ENCODE data around the gene ARHGEF12.

ARHGEF12 gene

DNA sequence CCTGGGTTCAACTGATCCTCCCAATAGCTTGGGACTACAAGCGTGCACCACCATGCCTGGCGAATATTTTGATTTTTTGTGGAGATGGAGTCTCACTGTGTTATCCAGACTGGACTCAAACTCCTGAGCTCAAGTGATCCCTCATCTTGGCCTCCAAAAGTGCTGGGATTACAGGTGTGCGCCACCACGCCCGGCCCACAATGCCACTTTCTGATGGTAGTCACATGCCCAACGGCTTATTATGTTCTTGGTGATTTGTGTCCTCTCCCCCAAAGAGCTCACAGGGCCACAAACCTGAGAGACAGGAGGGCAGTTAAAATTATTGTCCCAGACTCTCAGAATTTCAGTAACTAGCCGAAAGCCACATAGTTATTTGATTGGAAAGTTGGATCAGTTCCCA lies 185.0 kb downstream of the ARHGEF12 start:
- no peak for DNase-seq

DNA sequence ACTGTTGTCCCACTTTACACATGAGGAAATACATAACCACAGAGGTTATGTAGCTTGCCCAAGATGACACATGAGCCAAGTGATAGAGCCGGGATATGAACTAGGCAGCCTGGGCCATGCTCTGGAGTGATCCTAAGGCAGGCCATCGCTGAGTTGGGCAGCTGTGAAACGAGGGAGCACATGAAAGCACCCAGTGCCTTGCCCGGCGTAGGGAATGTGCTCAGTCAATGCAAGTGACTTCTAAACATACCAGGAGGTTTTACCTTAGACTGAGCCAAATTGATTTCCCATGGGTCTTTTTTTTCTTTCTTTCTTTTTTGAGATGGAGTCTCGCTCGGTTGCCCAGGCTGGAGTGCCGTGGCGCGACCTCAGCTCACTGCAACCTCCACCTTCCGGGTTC lies 185.8 kb downstream of the ARHGEF12 start:
- DNase-seq: no peak

DNA sequence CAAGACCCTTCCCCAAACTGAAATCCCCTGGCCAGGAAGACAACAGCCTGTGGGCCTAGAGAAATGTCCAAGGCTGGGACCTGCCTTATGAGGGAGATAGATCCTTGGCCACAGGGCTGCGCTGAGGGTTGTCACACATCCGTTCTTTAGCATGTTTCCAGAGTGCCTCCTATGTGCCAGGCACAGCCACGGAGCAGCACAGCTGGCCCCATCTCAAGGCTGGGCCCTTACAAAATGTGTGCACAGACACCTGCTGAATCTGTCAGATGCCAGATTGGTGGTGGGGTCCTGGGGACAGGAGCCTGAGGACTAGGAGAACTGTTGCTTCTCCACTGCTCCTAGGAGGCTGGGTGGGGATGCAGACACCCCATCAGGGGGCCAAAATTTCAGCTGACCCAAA lies 186.5 kb downstream of the ARHGEF12 start:
- DNase-seq: no peak

DNA sequence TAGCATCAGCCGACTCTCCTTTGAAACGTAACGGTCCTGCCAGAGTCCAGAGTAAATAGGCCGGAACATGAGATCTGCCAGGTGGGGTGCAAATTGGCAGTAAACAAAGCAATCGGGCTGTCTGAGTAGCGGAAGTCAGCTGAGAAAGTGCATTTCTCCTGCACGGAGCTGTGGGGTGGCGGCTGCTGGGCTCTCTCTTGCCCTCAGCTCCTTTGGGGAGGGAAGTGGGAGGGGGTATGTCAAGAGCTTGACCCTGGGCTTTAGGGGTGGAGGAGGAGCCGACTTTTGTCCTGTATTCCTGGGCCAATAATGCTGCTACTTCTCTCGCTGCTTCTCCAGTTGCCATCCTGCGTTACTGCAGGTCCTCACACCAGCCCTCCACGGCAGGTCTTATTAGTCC lies 187.0 kb downstream of the ARHGEF12 start:
- DNase-seq: no peak

DNA sequence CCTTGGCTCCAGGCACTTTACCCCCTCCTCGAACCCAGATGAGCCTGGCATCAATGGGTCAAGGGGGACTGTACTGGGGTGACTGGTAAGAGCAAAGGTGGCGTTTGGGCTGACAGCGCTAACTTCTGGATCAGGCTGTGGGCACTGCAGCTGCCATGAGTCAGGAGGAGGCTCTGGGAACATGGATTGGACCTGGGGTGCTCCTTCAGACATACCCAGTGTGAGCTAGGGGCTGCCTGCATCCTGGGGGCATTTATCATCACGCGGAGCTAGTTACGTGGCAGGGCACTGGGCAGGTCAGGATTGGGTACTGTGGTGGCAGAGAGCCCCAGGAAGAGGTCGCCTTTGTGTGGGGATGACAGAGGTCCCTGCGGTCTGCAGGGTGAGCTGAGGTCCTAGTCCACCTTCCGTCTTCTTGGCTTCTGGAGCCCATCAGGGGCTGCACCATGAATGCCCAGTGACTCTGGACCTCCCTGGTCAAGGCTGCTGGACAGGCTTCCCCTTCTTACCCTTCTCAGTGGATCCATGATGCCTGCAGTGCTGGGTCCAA lies 188.4 kb downstream of the ARHGEF12 start:
- no peak for DNase-seq

DNA sequence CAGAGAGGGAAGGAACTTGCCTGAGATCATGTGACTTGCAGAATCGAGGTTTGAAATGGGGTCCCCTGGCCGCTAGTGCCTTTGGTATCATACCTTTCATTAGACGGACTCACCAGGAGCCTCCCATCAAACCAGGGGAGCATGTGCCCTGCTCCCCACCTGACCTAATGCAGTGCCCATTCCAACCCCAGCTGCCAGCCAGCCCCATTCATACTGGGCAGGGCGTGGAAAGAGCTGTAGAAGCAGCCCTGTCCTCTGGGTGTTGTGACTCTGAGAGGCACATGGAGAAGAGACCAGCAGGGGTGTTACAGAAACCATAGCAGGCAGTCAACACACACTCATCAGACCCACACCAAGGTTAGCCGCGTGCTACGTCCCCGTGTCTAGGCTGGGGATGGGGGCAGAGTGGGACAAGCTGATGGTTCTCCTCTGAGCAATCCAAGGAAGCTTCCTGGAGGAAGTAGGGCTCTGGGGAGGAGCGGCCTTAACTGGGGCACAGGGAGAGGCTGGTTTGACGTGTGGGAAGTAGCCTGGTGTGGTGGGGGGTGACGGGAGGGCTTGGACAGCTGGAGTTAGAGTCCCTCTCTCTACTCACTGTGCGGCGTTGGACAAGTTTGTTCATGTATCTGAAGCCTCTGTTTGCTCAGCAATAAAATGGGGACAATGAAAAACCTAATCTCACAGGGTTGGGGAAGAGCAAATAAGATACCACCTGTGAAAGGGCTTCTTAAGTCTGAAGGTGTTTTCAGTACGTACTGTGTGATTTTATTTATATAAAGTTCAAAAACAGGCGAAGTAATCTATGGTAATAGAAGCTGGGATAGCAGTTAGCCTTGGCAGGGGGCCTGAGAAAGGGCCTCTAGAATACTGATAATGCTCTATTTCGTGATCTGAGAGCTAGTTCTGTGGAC lies 189.3 kb downstream of the ARHGEF12 start:
- DNase-seq: no peak

DNA sequence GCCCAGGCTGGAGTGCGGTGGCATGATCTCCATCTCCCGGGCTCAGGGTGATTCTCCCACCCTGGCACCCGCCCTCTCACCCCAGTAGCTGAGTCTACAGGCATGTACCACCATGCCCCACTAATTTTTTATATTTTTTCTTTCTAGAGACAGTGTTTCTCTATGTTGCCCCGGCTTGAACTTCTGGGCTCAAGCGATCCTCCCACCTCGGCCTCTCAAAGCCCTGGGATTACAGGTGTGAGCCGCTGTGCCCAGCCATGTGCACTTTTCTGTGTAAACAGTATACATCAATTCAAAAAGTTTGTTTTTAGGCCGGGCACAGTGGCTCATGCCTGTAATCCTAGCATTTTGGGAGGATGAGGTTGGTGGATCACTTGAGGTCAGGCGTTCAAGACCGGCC lies 190.0 kb downstream of the ARHGEF12 start:
- no peak for DNase-seq

DNA sequence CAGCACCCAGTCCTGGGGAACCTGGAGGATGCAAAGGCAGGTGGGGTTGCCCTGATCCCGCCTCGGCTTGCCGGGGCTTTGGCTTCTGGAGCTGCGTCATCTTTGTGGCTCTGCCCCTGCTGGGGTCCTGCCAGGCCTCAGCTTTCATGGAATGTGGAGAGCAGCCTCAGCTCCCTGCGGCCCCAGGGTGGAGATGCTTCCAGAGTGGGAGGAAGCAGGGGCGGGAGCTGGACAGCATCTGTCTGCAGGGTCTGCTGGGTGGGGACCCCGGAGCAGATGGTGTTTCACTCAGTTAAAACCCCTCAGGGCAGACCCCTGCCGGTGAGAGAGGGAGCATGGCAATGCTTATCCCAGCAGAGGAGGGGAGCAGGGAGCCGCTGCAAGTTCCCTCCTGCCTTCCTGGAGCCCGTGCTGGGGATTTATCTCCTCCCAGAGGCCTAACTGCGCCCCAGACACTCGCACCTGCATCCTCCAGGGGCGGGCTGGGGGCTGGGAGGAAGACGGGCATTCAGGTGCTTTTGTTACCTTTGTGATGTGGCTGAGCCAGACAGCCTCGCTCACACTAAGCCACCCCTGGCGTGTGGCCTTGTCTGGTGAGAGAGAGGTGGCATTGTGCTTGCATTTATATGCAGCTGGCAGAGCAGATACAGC lies 191.0 kb downstream of the ARHGEF12 start:
- DNase-seq: no peak

DNA sequence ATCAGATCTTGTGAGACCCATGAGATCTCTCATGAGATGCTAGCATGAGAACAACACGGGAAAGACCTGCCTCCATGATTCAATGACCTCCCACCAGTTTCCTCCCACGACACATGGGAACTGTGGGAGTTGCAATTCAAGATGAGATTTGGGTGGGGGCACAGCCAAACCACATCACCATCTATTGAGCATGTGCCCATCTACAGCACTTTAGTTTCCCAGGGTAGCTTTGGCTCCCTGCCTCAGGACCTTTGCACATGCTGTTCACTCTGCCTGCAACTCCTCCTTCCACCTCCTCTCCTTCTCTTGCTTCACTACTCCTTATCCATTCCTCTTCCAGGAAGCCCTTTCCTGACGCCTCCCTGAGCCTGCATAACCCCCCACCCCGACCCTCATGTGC lies 192.5 kb downstream of the ARHGEF12 start:
- no peak for DNase-seq

DNA sequence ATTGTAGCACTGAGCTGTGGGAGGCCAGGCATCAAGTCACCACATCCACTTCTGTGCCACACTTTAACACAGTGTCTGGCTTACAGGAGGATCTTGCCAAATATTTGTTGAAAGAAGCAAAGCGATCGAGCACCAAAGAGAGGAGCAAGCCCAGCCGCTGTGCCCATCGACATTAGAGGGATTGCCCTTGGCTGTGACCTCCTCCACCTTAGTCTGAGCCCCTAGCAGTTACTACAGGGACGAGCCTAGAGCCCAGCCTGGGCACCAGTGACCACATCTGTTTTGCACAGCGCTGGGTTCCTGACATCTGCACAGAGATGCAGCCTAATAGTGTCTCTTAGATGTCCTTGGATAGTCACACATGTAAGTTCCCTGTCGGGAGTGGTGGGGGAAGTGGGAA lies 193.0 kb downstream of the ARHGEF12 start:
- no peak for DNase-seq

DNA sequence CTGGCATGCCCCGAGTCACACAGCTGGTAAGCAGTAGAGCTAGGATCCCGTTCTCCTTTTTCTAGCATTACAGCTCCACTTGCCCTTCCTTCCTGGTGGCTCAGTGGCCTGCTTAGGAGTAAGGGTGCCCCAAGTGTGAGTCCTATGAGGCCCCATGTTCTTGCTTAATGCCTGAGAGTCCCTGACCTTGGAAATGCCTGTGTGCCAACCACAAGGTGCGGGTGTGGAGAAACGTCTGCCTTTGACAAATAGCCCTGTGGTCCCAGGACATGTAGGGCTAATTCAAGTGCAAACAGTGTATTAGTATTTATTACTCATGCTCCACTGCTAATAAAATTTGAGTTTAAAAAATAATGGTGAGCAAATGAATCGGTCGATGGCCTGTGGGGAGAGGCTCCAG lies 193.7 kb downstream of the ARHGEF12 start:
- DNase-seq: no peak

DNA sequence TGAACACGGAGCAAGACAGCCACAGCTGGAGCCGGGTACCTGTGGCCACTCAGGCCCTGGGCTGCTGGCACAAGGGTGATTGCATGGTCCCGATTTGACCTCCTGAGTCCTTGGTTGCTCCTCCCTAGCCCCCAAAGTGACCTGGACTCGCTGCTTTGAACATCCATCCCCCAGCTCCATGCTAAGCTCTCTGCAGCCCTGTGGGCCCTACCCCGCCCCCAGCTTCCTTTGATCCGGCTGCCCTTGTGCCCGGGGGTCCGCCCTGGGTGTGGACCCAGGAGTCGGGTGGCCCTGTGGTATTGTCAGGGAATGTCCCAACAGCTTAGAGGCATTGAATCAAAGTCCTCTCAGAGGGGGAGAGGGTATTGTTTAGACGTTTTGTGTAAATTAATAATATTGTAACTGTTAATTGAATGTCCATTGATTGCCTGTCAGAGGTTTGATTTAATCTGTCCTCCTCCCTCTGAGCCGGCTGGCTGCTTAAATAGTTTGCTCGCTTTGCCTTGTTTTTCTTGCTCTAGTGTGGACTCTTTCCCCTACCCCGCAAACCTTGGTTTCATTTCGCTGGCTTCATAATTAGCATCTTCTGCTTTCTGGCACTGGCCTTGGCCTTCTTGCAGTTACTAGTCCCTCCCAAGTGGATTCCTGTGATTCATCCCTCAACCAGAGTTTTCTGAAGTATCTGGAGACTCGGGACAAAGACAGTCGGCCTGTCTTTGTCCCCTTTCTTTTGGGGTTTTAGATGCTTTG lies 196.0 kb downstream of the ARHGEF12 start:
- DNase-seq: no peak

DNA sequence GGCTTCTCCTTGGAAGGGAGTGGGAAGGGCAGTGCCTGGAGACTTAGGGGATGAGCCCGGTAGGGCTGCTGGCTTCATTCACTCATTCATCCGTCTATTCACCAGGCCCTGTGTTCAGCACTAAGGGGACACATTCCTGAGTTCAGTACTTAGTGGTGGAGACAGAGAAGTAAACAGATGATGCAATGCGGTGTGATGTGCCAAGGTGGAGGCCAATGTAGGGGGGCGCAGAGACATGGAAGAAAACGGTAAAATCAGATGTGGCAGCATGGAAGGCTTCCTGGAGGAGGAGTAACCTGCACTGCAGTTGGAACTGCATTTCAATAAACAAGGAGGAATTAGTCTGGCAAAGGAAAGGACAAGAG lies 196.6 kb downstream of the ARHGEF12 start:
- DNase-seq: no peak

DNA sequence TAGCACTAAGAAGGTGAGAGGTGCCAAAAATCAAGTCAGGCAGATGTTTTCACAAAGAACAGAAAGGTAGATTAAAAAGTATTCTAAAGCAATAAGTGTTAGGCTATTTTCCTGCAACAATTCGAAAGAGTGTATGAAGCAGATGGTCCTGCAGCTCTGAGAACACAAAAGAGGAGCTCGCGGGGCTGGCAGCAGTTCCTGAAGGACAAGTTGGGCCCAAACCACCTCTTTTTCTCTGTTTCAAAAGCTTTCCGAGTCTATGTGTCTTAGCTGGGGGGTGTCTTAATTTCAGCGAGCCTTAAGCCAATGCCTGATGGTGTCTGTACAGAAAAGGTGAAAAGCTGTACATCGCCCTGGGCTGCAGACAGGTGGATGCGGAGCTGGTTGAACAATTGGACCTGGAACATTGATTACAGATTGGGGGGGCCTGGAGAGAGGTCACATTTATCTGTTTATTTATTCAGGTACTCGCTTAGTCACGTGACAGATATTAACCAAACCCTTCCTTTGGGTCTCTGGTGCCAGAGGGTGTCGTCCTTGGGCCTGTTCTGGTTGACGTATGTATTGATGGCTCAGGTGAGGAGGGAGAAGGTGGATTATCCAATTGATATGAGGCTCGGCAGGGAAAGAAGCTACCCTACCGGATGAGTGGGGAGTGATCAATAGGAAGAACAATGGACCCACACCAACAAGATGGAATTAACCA lies 200.0 kb downstream of the ARHGEF12 start:
- no peak for DNase-seq

DNA sequence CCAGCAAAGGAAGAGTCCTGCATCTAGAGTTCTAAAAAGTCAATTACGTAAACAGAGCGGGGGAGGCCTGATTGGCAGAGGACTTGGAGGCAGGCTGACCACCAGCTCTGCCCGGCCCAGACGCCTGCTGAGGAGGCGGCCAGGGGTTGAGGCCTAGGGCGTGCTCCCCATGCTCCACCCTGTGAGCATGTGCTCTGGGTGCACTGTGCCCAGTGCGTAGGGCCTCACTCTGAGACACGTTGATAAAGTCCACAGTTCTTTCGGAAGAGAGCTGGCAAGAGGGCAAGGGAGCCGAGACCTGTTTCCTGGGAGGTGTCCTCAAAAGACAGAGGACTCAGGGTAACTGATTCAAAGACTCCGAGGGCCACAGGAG lies 200.6 kb downstream of the ARHGEF12 start:
- DNase-seq: no peak

DNA sequence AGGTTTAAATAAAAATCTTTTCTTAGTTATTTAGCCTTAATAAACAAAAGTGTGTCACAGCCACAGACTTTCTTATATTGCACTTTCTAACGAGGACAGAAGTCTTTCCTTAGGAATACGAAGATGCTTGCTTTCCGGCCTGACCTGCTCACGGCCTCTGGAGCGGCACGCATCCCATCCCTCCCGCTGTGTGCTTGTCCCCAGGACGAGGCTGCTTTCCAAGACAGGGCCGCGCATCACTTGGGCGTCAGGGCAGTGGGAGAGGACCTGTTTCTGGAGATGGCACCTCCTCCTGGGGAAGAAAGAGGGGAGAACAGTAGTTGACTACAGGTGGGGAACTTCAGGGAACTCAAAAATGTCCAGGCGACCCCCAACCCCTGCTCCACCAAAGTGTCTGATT lies 201.8 kb downstream of the ARHGEF12 start:
- no peak for DNase-seq

DNA sequence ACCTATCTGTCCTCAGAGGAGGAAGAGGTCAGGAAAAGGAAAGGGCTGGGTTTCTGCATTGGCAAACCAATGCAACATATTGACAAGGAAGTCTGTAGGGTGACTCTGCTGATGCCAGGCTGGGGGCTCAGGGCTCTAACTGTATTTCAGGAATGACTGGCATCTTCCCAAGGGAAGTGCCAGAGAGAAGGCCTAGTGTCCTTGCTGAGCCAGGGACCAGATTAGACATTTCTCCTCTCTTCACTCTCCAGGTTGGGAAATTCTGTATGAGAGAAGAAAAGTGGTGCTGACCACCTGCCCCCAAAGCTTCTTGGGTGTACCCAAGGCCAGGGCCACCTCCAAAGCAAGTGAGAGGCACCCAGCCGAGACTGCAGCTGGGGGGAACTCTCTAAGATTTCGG lies 202.5 kb downstream of the ARHGEF12 start:
- no peak for DNase-seq

Data from activated CD4-positive, alpha-beta T cell treated with anti-CD3 and anti-CD28 coated beads, Interleukin-10, Interleukin-2, amounts not matched to agents 100 ng/mL and 50 ng/mL, durations not matched to agents 16 hours and 8 hours (primary cell).